ENCODE results near the gene EML4. TPM values are rescaled to one million over a fixed set of nuclear protein-coding genes. Genes with fewer than 3 reads are reported as not detected.

Gene EML4
- total RNA-seq, 1 donor from 2014 or later = 33.7 TPM

DNA sequence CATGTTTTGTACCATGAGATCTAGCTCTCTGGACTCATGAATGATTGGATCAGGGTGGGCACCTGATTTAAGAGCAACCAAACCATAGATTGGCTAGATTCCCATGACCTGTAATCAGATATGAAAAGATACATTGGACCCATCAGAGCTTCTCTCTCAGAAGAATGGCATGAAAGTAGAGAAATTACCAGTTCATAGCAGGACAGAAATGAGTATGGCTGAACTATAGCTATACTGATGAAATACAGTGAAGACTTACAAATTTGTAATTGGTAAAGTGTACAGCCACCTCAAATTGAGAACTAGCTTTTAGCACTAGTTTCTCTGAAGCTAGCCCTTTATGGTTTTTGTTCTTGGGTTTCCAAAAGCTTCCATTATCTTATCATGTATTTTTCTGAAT, 19.0 kb upstream of the EML4 start:
- H3K4me3 ChIP-seq (ENCODE audit: low read depth, low read length) = no peak overlapping the region
- DNase-seq (ENCODE audit: low read depth) = no peak
- TF ChIP-seq, protein P1, sequence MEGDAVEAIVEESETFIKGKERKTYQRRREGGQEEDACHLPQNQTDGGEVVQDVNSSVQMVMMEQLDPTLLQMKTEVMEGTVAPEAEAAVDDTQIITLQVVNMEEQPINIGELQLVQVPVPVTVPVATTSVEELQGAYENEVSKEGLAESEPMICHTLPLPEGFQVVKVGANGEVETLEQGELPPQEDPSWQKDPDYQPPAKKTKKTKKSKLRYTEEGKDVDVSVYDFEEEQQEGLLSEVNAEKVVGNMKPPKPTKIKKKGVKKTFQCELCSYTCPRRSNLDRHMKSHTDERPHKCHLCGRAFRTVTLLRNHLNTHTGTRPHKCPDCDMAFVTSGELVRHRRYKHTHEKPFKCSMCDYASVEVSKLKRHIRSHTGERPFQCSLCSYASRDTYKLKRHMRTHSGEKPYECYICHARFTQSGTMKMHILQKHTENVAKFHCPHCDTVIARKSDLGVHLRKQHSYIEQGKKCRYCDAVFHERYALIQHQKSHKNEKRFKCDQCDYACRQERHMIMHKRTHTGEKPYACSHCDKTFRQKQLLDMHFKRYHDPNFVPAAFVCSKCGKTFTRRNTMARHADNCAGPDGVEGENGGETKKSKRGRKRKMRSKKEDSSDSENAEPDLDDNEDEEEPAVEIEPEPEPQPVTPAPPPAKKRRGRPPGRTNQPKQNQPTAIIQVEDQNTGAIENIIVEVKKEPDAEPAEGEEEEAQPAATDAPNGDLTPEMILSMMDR (conservative IDR thresholded peaks at IDR 0.05; ENCODE audit: low read depth, low read length) = no peak

GRCh38 chr2:42153944-42154581, 15.1 kb upstream of the EML4 start:
- DNase-seq (ENCODE audit: low read depth) = no peak
- TF ChIP-seq, protein P1 (conservative IDR thresholded peaks at IDR 0.05; ENCODE audit: low read depth, low read length) = no peak
- H3K4me3 ChIP-seq (ENCODE audit: low read depth, low read length) = no peak overlapping the region

DNA sequence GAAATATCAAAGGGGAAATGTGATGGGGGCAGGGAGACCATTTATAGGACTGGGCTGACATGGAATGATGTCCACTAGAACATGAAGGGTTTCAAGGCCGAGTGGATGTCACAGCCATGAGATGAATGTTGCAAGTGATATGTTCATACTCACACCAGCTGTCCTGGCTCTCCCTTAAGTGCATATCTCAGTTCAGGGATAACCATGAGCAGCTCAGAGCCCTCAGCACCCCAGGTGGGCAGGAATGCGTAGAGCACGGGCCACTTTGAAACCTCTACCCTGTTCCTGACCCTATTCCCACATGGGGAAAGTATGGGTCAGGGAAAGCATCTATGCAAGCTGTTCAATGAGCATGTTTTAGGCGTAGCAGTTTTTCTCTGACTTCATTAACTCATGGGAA, 12.4 kb upstream of the EML4 start:
- TF ChIP-seq, protein P1 (conservative IDR thresholded peaks at IDR 0.05; ENCODE audit: low read depth, low read length) = no peak
- no peak for DNase-seq (ENCODE audit: low read depth)
- H3K4me3 ChIP-seq (ENCODE audit: low read depth, low read length) = no peak overlapping the region

GRCh38 chr2:42161444-42161843, 7.7 kb upstream of the EML4 start:
- H3K4me3 ChIP-seq (ENCODE audit: low read depth, low read length) = no peak overlapping the region

GRCh38 chr2:42163444-42164045, 5.6 kb upstream of the EML4 start:
- TF ChIP-seq, protein P1 (conservative IDR thresholded peaks at IDR 0.05; ENCODE audit: low read depth, low read length) = no peak
- no peak overlapping the region for H3K4me3 ChIP-seq (ENCODE audit: low read depth, low read length)
- no peak for DNase-seq (ENCODE audit: low read depth)

More at GRCh38 chr2:42161444-42161843, 7.7 kb upstream of the EML4 start:
- no peak for DNase-seq (ENCODE audit: low read depth)
- TF ChIP-seq, protein P1 (conservative IDR thresholded peaks at IDR 0.05; ENCODE audit: low read depth, low read length) = no peak

- no peak for DNase-seq (ENCODE audit: low read depth)
- TF ChIP-seq, protein P1 (conservative IDR thresholded peaks at IDR 0.05; ENCODE audit: low read depth, low read length) = no peak
- no peak overlapping the region for H3K4me3 ChIP-seq (ENCODE audit: low read depth, low read length)
These were observed 5.1 kb upstream of the EML4 start for GRCh38 chr2:42164046-42164445.

- no peak overlapping the region for H3K4me3 ChIP-seq (ENCODE audit: low read depth, low read length)
- TF ChIP-seq, protein P1 (conservative IDR thresholded peaks at IDR 0.05; ENCODE audit: low read depth, low read length) = no peak
- DNase-seq (ENCODE audit: low read depth) = no peak
These were observed 4.2 kb upstream of the EML4 start for GRCh38 chr2:42164971-42165370.
